Measurements from ENCODE around the gene MAL.

The MAL gene

GRCh38 chr2:95018301-95018700, 7.2 kb upstream of the MAL start:
- DNase-seq, result no peak

GRCh38 chr2:95018861-95019550, 6.5 kb upstream of the MAL start:
- no peak for DNase-seq

GRCh38 chr2:95019572-95019971, 5.9 kb upstream of the MAL start:
- DNase-seq, result no peak

GRCh38 chr2:95020275-95021022, 5.1 kb upstream of the MAL start:
- DNase-seq, result no peak

GRCh38 chr2:95021023-95021416, 4.5 kb upstream of the MAL start:
- no peak for DNase-seq

GRCh38 chr2:95021847-95022246, 3.7 kb upstream of the MAL start:
- no peak for DNase-seq

- DNase-seq, result peak; percentile 74
Observed at GRCh38 chr2:95022309-95023221, 2.9 kb upstream of the MAL start.

GRCh38 chr2:95023222-95023597, 2.3 kb upstream of the MAL start:
- DNase-seq, result peak; percentile 46

- no peak for DNase-seq
Observed at GRCh38 chr2:95024371-95024770, 1.1 kb upstream of the MAL start.

- DNase-seq, result no peak
Observed at GRCh38 chr2:95024960-95025405, 525 bp upstream of the MAL start.

- no peak for DNase-seq
Observed at GRCh38 chr2:95026471-95027368, 1.2 kb downstream of the MAL start.

GRCh38 chr2:95027369-95027720, 1.8 kb downstream of the MAL start:
- DNase-seq, result no peak

GRCh38 chr2:95029898-95030341, 4.4 kb downstream of the MAL start:
- no peak for DNase-seq

- no peak for DNase-seq
Observed at GRCh38 chr2:95030496-95030895, 5.0 kb downstream of the MAL start.

GRCh38 chr2:95031076-95031725, 5.7 kb downstream of the MAL start:
- DNase-seq, result no peak

- no peak for DNase-seq
Observed at GRCh38 chr2:95031726-95032116, 6.2 kb downstream of the MAL start.

GRCh38 chr2:95032341-95032740, 6.8 kb downstream of the MAL start:
- DNase-seq, result no peak

- no peak for DNase-seq
Observed at GRCh38 chr2:95032868-95033603, 7.5 kb downstream of the MAL start.

- DNase-seq, result no peak
Observed at GRCh38 chr2:95034221-95034620, 8.7 kb downstream of the MAL start.

- no peak for DNase-seq
Observed at GRCh38 chr2:95034818-95035217, 9.3 kb downstream of the MAL start.

Measured in stimulated activated naive CD4-positive, alpha-beta T cell treated with Interleukin-2 at 50 U/mL for 16 hours (primary cell).